Measurements from ENCODE around the gene VSTM2B. TPM values are rescaled to one million over a fixed set of nuclear protein-coding genes. Genes with fewer than 3 reads are reported as not detected.

Gene VSTM2B
- total RNA-seq, 1 experiment from 2014 or later: 0.31 TPM

DNA sequence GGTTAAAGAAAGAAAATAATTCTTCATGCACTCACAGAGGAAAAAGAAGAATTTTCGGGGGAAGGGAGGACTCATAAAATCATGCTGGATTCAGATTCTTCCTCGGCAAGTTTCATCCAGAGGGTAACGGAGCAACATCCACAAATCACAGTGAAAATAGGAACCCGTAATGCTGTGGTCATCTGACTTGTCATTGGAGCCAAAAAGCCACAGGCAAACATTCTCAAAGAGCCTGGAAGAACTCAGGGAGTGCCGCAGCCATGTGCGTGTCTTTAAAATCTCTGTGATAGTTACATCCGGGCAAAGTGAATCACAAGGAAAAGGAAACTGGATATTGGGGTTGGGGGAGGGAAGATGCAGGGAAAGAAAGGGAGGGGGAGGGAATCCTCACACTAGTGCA is 33.0 kb upstream of the VSTM2B start:
- Histone ChIP-seq H2AFZ (ENCODE audit: low read length) (no peak overlapping the region), H3T11ph (ENCODE audit: low read length) (no peak overlapping the region), H2BK5ac (ENCODE audit: insufficient read length, low read length) (no peak overlapping the region), H3K14ac (ENCODE audit: insufficient read depth, low read length) (no peak overlapping the region), H3K4me1 (ENCODE audit: insufficient read depth, low read length) (no peaks in the 10 kb centered on the region; the same call in 1 of the 2 replicates), H3K23ac (ENCODE audit: insufficient read length, low read depth, low read length) (no peak overlapping the region), H4K20me1 (ENCODE audit: control insufficient read depth, insufficient read depth, insufficient read length) (no peaks in the 10 kb centered on the region), H3K79me1 (ENCODE audit: insufficient read depth, low read depth, low read length, poor library complexity, severe bottlenecking) (no peaks in the 10 kb centered on the region), H3K9ac (ENCODE audit: extremely low read depth, insufficient read length, low read length) (no peak overlapping the region), H2BK120ac (ENCODE audit: low read depth, low read length, poor library complexity, severe bottlenecking) (no peak overlapping the region), H2BK20ac (ENCODE audit: low read depth, low read length, poor library complexity, severe bottlenecking) (no peak overlapping the region), H2AK5ac (ENCODE audit: insufficient read length, low read length) (no peak overlapping the region), H3K4me2 (ENCODE audit: insufficient read depth, insufficient read length, low read length) (peak overlapping the region; percentile 28), H4K8ac (replicated peaks; ENCODE audit: insufficient read length, low read depth, low read length) (no peak overlapping the region), H3K18ac (ENCODE audit: insufficient read length, low read depth, low read length) (no peak overlapping the region), H3K27ac (ENCODE audit: insufficient read length, low read depth, low read length) (no peak overlapping the region), H3K79me2 (ENCODE audit: insufficient read depth, low read length) (no peaks in the 10 kb centered on the region), H3K27me3 (ENCODE audit: insufficient read depth, low read length) (no peaks in the 10 kb centered on the region), H3K9me3 (ENCODE audit: control insufficient read depth, low read depth, low read length) (no peaks in the 10 kb centered on the region), H2BK12ac (ENCODE audit: insufficient read length, low read depth, low read length) (no peak overlapping the region), H3K4ac (ENCODE audit: low read depth, low read length) (no peak overlapping the region), H4K5ac (ENCODE audit: insufficient read length, low read depth, low read length) (no peak overlapping the region), H3K56ac (ENCODE audit: insufficient read length, low read depth, low read length) (no peak overlapping the region), H2BK15ac (ENCODE audit: low read depth, low read length) (no peak overlapping the region), H3K23me2 (ENCODE audit: insufficient read length, low read depth, low read length, poor library complexity, severe bottlenecking) (no peaks in the 10 kb centered on the region), H4K91ac (ENCODE audit: insufficient read length, low read depth, low read length) (no peak overlapping the region)
- H3K27ac Mint-ChIP-seq: no peak overlapping the region
- peaks cover 39% of the 10 kb centered on the region for H3K27me3 Mint-ChIP-seq (ENCODE audit: low read depth)
- no CpG with 5 or more reads among the region's 7 CpGs for WGBS (ENCODE audit: extremely low coverage, insufficient read length, low lambda C conversion rate)
- no peak for DNase-seq
- peak overlapping the region in 1 of 2 experiments; percentile 30; a peak in 2 of 5 replicates for H3K4me3 Mint-ChIP-seq
- H3K9me3 Mint-ChIP-seq: no peaks in the 10 kb centered on the region; a peak in 2 of 5 replicates
- TF ChIP-seq, protein P1, sequence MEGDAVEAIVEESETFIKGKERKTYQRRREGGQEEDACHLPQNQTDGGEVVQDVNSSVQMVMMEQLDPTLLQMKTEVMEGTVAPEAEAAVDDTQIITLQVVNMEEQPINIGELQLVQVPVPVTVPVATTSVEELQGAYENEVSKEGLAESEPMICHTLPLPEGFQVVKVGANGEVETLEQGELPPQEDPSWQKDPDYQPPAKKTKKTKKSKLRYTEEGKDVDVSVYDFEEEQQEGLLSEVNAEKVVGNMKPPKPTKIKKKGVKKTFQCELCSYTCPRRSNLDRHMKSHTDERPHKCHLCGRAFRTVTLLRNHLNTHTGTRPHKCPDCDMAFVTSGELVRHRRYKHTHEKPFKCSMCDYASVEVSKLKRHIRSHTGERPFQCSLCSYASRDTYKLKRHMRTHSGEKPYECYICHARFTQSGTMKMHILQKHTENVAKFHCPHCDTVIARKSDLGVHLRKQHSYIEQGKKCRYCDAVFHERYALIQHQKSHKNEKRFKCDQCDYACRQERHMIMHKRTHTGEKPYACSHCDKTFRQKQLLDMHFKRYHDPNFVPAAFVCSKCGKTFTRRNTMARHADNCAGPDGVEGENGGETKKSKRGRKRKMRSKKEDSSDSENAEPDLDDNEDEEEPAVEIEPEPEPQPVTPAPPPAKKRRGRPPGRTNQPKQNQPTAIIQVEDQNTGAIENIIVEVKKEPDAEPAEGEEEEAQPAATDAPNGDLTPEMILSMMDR (conservative IDR thresholded peaks at IDR 0.05): no peak
- H3K36me3 Mint-ChIP-seq (ENCODE audit: insufficient read depth in 1 of 3, low read depth in 3 of 3): no peaks in the 10 kb centered on the region
- peaks cover 9 to 18% of the 10 kb centered on the region in 2 experiments for H3K4me1 Mint-ChIP-seq
